Activated B cell treated with CpG ODN at 0.5 μM for 24 hours (primary cell): Measurements from ENCODE around the gene TNFSF9. TPM values are rescaled to one million over a fixed set of nuclear protein-coding genes. Genes with fewer than 3 reads are reported as not detected.
"Not testable (repeated sequence)": the region's sequence is repeated elsewhere in the genome, so short reads cannot be mapped to it uniquely, and the experiment has no call there.

Experiments
- ATAC-seq: fragments of 200-7000 bp; cut with Tn5 transposase; one replicate; pipeline ENCODE4 v1.10.0; 2021; ENCODE audit warnings: low read depth, mild to moderate bottlenecking, moderate library complexity
- CTCF ChIA-PET: fragments of 350-600 bp; sonication (Branson Sonifier 250); formaldehyde crosslinking; loops from one replicate; lab custom pipeline; 2021; ENCODE audit warnings: antibody characterized with exemption; lab: Charles Lee
- POLR2A ChIA-PET: fragments of 350-600 bp; sonication (Branson Sonifier 250); formaldehyde crosslinking; loops from one replicate; lab custom pipeline; 2021; ENCODE audit warnings: antibody characterized with exemption; lab: Charles Lee
- DNase-seq: peaks from one replicate; pipeline ENCODE4 v3.0.0; 2022
- H3K27ac Mint-ChIP-seq: one replicate; pipeline ENCODE4 v1.8.0; 2020; ENCODE audit warnings: mixed read lengths
- H3K27me3 Mint-ChIP-seq: one replicate; pipeline ENCODE4 v1.8.0; 2021; ENCODE audit warnings: mixed read lengths
- H3K36me3 Mint-ChIP-seq: one replicate; pipeline ENCODE4 v1.8.0; 2021; ENCODE audit warnings: low read depth, mixed read lengths
- H3K4me1 Mint-ChIP-seq: one replicate; pipeline ENCODE4 v1.8.0; 2021; ENCODE audit warnings: mixed read lengths
- H3K4me3 Mint-ChIP-seq: one replicate; pipeline ENCODE4 v1.8.0; 2020; ENCODE audit warnings: mild to moderate bottlenecking, mixed read lengths
- H3K9me3 Mint-ChIP-seq: one replicate; pipeline ENCODE4 v1.8.0; 2020; ENCODE audit warnings: mixed read lengths
- CTCF ChIP-seq: fragments of 200-600 bp; IDR thresholded peaks from one replicate; pipeline ENCODE4 v1.8.0; 2022; ENCODE audit warnings: antibody characterized with exemption, mild to moderate bottlenecking
- intact Hi-C: fragments of 100-400 bp; cut with micrococcal nuclease; formaldehyde crosslinking; loops from one replicate; pipeline ENCODE4 v1.15.1; 2024
- total RNA-seq: library from RNA; stranded (reverse); gene quantifications from 2 replicates; pipeline ENCODE4 v1.2.3, GENCODE V29; 2022

TNFSF9 gene
- total RNA-seq, 1 donor from 2014 or later: 7.1 TPM

DNA sequence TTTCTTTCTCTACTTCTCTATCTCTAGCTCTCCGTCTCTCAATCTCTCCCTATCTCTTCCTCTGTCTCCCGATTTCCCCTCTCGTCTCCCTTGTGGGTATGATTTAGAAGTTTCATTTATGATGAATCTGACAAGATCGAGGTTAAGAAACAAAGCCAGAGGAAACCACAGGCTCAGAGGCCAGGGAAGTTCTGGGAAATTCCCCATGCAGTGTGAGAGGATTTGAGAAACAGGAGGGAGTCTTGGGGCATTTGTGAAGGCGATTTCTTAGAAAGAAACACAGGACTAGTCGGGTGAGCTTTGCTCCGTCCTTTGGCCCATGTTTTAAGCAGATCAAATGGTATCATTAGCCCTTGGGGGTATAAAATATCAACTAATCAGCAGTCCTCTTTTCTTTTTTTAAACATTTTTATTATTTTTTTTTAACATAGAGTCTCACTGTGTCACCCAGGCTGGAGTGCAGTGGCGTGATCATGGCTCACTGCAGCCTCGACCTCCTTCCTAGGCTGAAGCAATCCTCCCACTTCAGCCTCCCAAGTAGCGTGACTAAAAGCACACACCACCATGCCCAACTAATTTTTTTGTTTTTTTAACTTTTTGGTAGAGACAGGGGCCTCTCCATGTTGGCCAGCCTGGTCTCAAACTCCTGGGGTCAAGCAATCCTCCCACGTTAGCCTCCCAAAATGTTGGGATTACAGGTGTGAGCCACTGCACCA, 25.8 kb downstream of the TNFSF9 start:
- POLR2A ChIA-PET: interaction anchor here (0.6 kb wide), 1 partner anchor 31 kb away, joined by 9 read pairs; no protein-coding TSS in a partner anchor
- intact Hi-C loops: no loop called here
- CTCF ChIA-PET: no interaction called here
- Mint-ChIP-seq H3K4me3 (no peak overlapping the region), H3K4me1 (peaks cover 11% of the 10 kb centered on the region), H3K36me3 (no peaks in the 10 kb centered on the region), H3K27ac (no peak overlapping the region), H3K27me3 (no peaks in the 10 kb centered on the region), H3K9me3 (no peaks in the 10 kb centered on the region)
- no peak for DNase-seq
- no peak for ATAC-seq
- TF ChIP-seq CTCF: no peak

GRCh38 chr19:6562437-6562836, 31.6 kb downstream of the TNFSF9 start:
- not testable (repeated sequence) for H3K4me1 Mint-ChIP-seq, H3K27me3 Mint-ChIP-seq, H3K27ac Mint-ChIP-seq, H3K4me3 Mint-ChIP-seq, H3K36me3 Mint-ChIP-seq, DNase-seq, H3K9me3 Mint-ChIP-seq, ATAC-seq
- ChIA-PET CTCF (interaction anchor here (0.8 to 1.1 kb wide), 3 partner anchors 15 to 70 kb away, joined by 3 read pairs; no protein-coding TSS in a partner anchor), POLR2A (interaction anchor here (0.7 to 0.9 kb wide), 4 partner anchors 28 to 1288 kb away, joined by 3 to 4 read pairs (median 3); no protein-coding TSS in a partner anchor)
- intact Hi-C loops: loop anchor here (2.0 kb wide), 1 partner anchor 300 kb away; no protein-coding TSS in a partner anchor

GRCh38 chr19:6564393-6564792, 33.6 kb downstream of the TNFSF9 start:
- TF ChIP-seq CTCF: no peak
- no peaks in the 10 kb centered on the region for H3K36me3 Mint-ChIP-seq
- peaks cover 5% of the 10 kb centered on the region for H3K27me3 Mint-ChIP-seq
- H3K4me3 Mint-ChIP-seq: no peak overlapping the region
- H3K4me1 Mint-ChIP-seq: no peaks in the 10 kb centered on the region
- POLR2A ChIA-PET: interaction anchor here (0.7 to 2.2 kb wide), 3 partner anchors 13 to 48 kb away, joined by 3 to 9 read pairs (median 7); no protein-coding TSS in a partner anchor
- no peak overlapping the region for H3K27ac Mint-ChIP-seq
- DNase-seq (no peak), ATAC-seq (peak; percentile 47)
- intact Hi-C loops: no loop called here
- peaks cover 3% of the 10 kb centered on the region for H3K9me3 Mint-ChIP-seq
- CTCF ChIA-PET: interaction anchor here (0.6 kb wide), 1 partner anchor 299 kb away, joined by 4 read pairs; no protein-coding TSS in a partner anchor

DNA sequence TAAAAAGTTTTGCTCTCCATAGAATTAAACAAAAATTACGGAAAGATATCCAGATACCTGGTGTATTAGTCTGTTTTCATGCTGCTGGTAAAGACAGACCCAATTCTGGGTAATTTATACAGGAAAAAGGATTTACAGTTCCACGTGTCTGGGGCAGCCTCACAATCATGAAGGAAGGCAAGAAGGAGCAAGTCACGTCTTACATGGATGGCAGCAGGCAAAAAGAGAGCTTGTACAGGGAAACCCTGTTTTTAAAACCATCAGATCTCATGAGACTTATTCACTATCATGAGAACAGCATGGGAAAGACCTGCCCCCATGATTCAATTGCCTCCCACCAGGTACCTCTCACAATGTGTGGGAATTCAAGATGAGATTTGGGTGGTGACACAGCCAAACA, 35.9 kb downstream of the TNFSF9 start:
- DNase-seq, H3K9me3 Mint-ChIP-seq, ATAC-seq, CTCF ChIA-PET, H3K36me3 Mint-ChIP-seq, H3K4me1 Mint-ChIP-seq, intact Hi-C loops, H3K27ac Mint-ChIP-seq, POLR2A ChIA-PET, H3K4me3 Mint-ChIP-seq: not testable (repeated sequence)
- peaks cover 11% of the 10 kb centered on the region for H3K27me3 Mint-ChIP-seq

DNA sequence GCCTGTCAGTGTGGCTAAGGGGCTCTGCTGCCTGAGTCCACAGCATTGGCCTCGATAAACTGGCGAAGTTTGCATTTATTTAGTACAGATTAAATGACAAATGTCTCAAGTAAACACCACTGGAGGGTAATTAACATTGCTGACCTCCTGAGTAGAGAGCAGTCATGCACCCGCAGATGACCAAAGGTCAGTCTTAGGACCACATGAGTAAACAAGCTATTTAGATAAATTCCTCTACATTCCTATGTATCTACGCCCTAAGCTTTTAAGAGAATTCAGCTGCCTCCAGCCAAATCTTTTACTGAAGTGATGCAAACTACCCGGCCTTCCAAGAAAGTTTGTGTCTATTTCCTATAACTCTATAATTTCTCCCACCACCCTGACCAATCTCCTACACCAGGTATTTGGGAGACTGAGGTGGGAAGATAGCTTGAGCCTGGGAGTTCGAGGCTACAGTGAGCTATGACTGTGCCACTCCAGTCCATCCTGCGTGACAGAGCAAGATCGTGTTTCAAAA, 37.2 kb downstream of the TNFSF9 start:
- no peak for DNase-seq
- Mint-ChIP-seq H3K36me3 (no peaks in the 10 kb centered on the region), H3K27ac (no peak overlapping the region), H3K9me3 (peaks cover 7% of the 10 kb centered on the region), H3K27me3 (peaks cover 16% of the 10 kb centered on the region), H3K4me3 (no peak overlapping the region), H3K4me1 (no peaks in the 10 kb centered on the region)
- POLR2A ChIA-PET: interaction anchor here (0.5 kb wide), 1 partner anchor 1678 kb away, joined by 3 read pairs; no protein-coding TSS in a partner anchor
- TF ChIP-seq CTCF: no peak
- CTCF ChIA-PET: no interaction called here
- no peak for ATAC-seq
- intact Hi-C loops: no loop called here

DNA sequence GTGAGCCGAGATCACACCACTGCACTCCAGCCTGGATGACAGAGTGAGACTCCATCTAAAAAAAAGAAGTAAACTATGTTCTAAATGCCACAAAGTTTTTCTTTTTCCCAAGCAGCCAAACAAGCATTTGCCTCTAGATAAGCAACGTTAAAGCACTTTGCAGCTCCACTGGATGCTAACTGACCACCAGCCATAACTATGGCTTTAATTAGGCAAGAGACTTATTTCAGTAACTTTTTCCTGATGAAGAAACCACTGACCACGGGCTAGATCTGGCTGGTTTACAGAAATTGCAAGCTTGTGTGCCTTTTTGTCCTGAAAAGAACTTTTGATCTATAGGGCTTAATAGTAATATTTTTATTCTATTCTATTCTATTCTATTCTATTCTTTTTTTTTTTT, 38.0 kb downstream of the TNFSF9 start:
- intact Hi-C loops: no loop called here
- Mint-ChIP-seq H3K9me3 (peaks cover 7% of the 10 kb centered on the region), H3K4me3 (no peak overlapping the region), H3K27me3 (peaks cover 16% of the 10 kb centered on the region), H3K27ac (no peak overlapping the region), H3K4me1 (no peaks in the 10 kb centered on the region), H3K36me3 (no peaks in the 10 kb centered on the region)
- no peak for TF ChIP-seq CTCF
- DNase-seq (no peak), ATAC-seq (no peak)
- POLR2A ChIA-PET: interaction anchor here (0.7 kb wide), 1 partner anchor 160 kb away, joined by 4 read pairs; no protein-coding TSS in a partner anchor
- CTCF ChIA-PET: interaction anchor here (1.0 kb wide), 1 partner anchor 64 kb away, joined by 3 read pairs; no protein-coding TSS in a partner anchor
